Measurements from ENCODE around the gene TMEM11.

DNA sequence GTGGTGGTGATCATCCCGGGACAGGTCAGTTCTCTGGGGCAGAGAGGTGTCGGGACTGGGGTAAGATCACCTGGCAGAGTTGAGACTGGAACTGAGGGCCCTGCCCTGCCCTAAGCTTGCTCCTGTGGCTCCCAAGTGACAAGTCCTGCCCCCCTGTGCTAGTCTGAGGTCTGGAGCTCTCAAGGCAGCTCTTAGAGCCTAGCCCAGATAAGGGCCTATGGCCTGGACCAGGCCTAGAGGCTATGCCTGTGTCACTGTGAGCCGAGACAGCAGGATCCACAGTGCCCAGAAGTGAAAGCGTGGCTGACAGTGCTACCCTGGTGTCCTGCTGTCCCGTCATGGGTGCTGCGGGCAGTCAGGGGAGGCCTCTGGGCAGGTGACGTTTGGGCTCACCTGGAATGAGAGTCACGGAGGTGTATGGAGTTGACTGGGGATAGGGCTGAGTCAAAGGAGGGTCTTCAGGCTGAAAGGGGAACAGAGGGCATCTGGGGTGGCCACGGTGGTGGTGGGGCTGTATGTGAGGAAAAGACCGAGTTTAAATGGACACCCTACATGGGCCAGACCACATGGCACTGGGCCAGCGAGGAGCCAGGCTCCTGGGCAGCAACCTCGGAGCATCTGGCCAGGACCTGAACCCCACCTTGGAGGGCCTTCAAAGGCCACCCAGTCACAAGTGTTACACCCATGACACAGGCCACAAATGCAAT is 33.7 kb upstream of the TMEM11 start:
- TF ChIP-seq, protein P1, sequence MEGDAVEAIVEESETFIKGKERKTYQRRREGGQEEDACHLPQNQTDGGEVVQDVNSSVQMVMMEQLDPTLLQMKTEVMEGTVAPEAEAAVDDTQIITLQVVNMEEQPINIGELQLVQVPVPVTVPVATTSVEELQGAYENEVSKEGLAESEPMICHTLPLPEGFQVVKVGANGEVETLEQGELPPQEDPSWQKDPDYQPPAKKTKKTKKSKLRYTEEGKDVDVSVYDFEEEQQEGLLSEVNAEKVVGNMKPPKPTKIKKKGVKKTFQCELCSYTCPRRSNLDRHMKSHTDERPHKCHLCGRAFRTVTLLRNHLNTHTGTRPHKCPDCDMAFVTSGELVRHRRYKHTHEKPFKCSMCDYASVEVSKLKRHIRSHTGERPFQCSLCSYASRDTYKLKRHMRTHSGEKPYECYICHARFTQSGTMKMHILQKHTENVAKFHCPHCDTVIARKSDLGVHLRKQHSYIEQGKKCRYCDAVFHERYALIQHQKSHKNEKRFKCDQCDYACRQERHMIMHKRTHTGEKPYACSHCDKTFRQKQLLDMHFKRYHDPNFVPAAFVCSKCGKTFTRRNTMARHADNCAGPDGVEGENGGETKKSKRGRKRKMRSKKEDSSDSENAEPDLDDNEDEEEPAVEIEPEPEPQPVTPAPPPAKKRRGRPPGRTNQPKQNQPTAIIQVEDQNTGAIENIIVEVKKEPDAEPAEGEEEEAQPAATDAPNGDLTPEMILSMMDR (IDR thresholded peaks at IDR 0.05) = no peak
- TF ChIP-seq EZH2phosphoT487 (IDR thresholded peaks at IDR 0.05) = no peak
